Anterior cingulate cortex (tissue), 58 donors: ENCODE results near the gene ETNK2.

Source experiments
- DNase-seq, 58 donors: peaks; one replicate each; lab custom pipeline; 2025; lab: John Stamatoyannopoulos, UW

ETNK2 gene

DNA sequence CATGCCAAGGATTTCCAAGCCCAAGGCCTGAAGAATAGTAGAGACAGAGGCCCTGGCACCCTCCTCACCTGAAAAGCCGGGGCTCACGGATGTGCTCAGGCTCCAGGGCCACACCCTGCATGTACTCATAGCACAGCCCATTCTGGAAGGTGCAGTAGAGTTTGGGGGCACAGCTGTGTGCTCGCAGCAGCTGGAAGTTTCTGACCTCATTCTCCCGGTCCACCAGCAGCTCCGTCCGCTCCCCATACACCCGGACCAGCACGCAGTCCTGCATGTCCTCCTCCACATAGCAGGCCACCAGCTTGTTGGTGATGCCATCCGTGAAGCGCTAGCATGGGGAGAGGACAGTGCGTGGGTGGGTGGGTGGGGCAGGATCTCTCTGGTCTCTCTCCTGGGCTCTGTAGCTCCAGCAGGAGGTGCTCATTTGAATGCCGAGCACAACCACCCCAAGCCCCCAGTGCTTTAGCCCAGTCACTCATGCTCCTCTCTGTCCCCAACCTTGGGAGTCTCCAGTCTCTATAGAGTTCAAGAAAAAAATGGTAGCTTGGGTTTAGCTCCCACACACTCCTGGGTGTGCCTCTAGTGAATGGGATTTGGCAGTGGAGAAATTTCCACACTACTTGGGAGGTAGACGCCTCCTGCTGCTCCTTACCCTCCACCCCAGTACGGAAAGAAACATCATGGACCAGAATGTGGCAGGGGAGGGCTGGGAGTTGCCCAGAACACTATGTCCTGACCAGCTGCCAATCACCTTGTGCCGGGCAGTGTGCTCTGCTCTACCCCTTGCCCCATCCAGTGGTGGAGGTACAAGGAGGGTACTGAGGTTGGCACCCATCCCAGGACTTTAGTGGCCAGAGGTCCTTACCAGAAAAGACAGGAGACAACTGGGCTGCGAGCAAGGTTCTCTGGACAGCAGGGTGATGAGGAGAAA lies 1.9 kb downstream of the ETNK2 start:
- no peak for DNase-seq

DNA sequence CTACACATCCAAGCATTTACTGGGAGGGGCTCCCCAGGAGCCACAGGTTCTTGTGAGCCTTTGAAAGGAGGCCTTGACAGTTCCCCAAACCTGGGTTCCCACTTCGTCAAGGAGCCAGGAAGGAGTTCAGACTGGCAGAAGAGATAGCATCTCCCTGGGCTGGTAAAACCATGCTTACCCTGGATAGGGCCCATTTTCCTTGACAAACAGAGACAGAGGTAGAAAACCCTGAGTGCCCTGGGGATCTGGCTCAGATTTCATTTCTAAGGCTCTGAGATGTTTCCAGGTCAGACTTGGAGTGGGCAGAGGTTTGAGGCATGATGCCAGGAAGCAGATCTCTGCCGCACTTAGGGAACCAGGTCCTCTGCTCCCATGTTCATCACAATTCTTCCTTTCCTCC lies 2.7 kb downstream of the ETNK2 start:
- no peak for DNase-seq

DNA sequence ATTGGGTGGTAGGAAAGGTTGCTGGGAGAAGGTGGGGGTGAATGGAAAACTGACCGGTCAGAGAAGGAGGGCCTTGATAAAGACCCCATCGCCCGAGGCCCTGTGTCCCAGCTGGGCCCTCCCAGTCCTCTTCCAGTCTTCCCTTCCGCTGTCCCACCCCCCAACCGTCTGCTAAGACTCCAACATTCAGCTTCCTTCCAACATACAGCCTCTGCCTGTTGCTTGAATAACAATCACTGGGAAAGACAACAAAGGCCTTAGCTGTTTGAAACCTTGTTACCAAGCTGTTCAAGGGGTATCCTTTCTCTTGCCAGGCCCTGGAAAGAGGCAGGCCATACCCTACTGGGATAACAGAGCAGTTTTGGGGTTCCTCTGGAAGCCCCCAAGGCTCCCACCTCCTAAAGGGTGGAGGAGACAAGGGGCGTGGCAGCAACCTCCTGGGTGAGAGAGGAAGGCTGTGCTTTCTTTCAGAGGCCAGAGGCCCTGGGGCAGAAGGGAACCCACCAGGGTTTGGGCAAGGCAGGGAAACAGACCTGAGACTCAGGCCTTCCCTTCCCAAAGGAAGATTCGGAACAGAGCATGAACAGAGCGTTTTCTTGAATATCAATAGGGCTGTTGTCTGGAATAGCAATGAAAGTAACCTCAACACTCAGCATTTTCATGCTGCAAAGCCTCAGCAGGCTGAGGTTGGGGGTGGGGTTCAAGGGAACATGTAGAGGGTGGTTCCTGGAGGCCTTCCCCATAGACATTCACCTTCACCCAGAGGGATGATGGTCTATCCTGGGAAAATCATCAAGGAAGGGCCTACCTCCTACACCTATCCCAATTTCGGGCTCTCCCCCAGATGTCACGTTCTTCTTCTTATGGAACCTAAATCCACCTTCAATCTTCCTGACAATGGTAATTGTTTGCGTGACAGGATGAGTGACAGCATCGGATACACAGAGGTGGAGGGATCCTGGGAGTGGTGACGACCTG lies 4.1 kb downstream of the ETNK2 start:
- no peak for DNase-seq

DNA sequence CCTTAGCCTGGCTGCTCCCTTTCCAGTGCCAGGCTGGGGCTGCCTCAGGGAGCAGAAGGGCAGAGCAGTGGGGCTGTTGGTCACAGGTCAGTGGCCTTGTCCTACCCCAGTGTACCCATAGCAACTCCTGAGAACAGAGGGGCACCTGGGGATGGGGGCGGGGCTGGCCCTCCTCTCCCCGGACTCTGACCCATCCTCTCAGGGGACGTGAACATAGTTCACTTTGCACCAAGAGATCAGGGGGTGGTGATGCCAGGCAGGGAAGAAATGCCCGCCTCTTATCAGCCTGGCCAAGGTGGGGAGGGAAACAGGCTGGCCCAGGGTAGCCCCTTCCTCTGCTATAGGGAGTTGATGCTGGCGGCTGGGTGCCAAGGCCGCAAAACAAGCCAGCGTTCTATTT lies 4.9 kb downstream of the ETNK2 start:
- DNase-seq: no peak

DNA sequence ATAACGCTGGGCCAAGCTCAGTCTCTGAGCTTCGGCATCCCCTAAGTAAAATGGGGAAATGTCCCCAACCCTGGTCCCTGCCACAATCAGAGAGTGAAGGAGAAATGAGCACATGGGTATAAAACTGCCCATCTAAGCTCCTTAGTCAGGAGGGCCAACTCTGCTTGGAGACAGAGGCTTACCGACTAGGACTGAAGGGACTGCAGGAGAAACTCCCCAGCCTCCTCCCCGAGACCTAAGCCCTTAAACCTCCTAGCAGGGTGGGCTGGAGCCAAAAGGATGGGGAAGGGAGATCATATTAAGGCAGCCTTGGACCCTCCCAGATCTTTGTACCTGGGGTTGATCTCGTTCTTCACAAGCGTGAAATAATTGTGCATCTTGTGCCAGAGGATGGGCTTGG lies 5.5 kb downstream of the ETNK2 start:
- no peak for DNase-seq

DNA sequence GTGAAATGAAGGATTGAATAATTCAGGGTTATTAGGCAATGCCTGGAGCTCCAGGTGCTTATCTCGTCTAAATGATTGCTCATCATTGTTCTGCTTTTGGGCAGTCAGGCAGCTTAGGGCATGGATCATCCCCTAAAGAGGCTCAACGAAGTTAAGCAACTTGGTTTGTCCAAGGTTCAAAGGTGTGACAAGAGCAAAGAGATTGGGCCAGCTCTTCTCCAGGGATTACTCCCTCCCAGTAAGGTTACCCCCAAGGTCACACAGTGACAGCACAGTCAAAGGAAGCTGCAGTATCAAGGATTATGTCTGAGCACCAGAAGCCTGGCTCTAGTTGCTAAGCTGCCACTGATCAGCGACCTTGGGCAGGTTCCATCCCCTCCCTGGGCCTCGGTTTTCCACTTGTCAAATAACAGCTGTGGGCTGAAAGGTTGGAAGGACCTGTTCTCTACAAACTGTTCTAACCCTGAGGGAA lies 6.8 kb downstream of the ETNK2 start:
- no peak for DNase-seq

DNA sequence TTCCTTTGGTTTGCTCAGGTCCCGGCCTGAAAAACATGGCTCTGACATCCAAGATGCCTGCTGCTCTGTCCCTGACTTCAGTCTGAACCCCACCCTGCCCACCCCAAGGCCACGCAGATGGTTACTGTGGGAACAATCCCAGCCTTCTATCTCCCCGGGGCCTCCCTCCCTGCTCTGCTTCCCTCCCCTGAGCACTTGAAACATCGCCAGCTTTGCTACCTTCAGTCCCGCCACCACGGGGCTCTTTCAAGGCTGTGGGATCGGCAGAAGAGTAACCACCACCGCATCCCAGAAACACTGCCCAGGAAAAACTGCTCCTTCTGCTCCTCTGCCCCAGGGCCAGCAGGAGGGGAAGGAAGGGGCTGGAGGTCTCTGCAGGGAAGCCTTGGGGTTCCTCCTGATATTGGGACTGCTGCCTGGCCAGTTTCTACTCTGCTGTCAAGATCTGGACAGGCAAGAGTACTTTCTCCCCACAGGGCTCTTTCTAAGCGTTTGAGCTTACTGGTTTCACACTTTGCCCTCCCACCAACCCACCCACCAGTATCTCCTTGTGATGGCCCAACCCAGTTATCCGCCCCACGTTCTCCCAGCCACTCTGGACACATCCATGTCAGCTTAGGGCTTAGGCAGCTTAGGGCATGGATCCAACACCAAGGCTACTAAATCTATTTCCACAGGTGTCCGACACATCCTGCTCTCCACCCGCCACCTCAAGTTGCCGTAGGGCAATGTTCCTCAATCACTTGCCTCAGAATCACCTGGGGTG lies 8.4 kb downstream of the ETNK2 start:
- DNase-seq: no peak

DNA sequence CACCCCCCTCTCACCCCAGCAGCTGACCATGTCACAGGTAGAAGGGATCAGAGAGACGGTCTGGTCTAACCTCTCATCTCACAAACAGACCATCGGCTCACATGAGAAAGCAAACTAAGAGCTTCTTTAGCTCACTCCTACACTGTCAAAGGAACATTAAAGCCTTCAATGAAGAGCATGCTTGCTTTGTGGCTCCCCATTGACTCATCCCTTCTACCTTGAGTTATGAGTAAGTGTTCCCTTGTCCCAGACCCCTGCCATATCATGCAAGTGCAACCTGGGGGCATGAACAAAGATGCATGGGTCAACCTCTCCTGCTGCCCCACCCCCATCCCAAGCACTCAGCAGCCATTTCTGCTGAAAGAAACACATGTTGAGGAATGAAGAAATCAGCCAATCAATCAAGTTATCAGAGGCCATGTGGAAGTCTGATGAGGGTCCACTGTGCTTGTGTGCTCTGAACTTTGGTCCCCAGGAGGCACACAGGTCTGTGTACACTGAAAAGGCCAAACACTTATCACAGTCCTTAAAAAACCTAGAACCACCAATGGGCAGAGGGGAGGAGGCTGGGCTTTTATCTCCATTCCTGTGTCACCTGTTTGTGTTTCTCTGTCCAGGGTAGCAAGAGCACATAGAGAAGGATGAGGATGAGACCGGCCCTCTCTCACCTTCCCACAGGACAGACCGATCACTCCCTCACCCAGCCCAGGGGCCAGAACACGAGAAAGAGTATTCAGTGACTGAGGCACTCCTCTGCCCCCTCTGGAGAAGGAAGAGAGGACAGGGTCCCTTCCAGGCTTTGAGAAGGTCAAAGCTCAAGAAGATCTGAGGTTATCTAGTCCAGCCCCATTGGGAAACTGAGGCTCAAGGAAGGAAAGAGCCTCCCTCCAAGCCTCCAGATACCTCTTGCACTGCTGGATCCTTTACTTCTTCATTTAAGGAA lies 9.5 kb downstream of the ETNK2 start:
- DNase-seq: no peak

DNA sequence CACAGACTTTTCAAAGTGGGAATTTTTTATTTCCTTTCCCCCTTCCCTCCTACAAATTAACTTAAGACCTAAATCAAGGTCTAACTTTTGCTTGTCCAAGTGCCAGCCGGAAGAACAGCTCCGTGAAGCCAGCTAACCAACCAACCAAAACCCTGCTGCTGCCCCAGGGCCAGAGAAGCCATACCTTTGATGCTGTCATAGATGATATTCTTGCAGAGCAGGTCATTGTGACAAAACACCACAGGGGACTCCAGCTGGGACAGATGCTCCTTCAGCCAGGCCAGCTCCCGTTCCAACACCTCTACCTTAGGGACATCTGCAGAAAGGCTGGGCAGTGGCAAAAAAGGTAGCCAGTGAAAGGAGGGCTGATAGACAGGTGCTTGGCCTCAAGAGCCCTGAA lies 10.7 kb downstream of the ETNK2 start:
- no peak for DNase-seq

DNA sequence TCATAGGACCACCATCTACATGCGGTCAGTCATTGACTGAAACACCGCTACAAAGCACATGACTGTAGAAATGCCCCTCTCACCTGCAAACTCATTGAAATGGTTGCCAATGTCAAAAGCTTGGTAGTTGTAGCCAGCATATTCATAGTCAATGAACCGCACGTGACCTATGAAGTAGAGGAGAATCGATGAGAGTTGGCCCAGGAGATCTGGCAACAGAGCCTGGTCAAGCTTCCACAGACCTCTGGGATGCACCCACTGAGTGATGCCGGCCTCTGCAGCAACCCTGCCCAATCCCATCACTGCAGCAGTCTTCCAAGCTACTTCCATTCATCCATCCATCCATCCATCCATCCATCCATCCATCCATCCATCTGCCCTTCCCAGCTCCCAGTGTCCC lies 11.9 kb downstream of the ETNK2 start:
- DNase-seq: no peak

DNA sequence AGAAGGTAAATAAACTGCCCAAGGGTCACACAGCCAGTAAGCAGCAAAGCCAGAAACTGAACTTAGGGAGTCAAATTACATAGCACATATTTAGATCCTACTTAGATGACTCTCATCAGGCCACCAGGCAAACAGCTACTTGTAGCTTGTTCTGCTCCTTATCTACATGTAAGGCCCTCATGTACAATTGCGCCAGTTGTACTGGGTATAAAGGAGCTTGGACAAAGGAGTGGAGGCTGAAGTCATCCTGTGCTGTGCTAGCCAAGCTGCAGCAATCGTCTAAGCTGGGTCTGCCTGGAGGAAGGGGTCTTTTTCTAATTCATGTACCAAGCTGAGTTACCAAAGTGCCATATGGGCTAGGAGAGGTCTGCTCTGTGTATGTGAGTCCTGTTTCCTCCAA lies 12.8 kb downstream of the ETNK2 start:
- DNase-seq: no peak

DNA sequence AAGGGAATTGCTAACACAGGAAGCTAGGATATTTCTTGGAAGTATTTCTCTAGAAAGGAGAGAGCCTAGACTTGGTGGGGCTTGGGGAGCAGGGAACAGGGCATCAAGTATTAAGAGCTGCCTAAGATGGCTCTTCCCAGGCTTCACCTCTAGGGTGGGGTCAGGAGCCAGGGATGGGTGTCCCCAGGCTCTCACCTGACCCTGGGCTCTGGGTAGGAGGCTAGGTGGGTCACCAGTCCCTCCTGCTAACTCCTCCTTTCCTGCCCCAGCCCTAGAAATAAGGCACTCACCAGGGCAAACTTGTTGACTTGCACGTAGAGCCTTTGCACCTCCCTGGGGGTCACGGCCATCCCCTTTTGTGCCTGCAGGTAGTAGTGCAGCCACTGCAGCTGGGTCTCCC lies 15.0 kb downstream of the ETNK2 start:
- DNase-seq: no peak

DNA sequence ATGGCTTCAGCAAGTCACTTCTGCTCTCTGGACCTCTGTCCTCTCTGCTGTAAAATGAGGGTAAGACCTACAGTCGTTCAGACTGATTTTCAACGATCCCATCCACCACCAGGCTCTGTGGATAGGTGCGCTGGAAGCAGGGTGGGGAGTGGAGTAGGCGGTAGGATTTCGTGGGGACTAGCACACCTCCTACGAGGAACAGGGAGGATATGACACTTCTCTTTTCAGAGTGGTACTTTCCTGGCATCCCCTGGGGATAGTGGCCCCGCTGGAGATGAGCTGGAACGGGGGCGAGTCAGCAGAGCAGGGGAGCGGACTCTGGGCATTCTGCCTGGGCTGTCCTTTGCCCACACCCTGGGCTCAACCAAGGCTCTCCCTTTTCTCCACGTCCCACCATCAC lies 17.7 kb downstream of the ETNK2 start:
- no peak for DNase-seq

DNA sequence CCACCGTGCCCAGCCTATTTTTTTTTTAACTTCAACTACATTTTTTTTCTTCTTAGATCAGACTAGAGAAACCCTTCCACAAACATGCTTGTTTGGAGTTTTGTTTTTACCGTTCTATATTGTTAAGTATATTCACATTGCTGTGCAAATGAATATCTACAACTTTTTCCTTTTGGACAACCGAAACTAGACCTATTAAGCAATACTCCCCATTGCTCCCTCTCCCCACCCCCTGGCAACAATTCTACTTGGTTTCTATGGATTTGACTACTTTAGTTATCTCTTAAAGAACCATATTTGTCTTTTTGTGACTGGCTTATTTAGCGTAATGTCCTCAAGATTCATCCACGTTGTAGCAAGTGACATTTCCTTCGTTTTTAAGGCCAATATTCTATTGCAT lies 19.1 kb downstream of the ETNK2 start:
- DNase-seq: no peak

DNA sequence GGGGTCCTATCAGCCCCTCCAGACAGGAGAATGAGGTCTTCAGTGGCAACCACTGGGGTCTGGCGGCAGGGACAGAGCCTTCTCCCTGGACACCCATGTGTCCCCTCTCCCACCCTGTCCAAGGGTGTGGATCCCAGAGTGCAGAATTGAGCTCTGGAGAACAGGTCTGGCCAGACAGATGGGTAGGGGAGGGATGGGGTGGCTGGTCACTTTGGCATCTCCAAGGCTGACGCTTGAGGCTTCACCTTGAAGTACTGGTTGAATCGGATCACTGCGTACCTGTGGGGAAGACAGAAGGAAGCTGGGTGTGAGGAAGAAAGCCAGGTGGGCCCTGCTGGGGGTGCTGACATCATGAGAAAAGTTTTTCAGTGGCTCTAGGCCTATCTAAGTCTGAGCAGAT lies 19.9 kb downstream of the ETNK2 start:
- no peak for DNase-seq

DNA sequence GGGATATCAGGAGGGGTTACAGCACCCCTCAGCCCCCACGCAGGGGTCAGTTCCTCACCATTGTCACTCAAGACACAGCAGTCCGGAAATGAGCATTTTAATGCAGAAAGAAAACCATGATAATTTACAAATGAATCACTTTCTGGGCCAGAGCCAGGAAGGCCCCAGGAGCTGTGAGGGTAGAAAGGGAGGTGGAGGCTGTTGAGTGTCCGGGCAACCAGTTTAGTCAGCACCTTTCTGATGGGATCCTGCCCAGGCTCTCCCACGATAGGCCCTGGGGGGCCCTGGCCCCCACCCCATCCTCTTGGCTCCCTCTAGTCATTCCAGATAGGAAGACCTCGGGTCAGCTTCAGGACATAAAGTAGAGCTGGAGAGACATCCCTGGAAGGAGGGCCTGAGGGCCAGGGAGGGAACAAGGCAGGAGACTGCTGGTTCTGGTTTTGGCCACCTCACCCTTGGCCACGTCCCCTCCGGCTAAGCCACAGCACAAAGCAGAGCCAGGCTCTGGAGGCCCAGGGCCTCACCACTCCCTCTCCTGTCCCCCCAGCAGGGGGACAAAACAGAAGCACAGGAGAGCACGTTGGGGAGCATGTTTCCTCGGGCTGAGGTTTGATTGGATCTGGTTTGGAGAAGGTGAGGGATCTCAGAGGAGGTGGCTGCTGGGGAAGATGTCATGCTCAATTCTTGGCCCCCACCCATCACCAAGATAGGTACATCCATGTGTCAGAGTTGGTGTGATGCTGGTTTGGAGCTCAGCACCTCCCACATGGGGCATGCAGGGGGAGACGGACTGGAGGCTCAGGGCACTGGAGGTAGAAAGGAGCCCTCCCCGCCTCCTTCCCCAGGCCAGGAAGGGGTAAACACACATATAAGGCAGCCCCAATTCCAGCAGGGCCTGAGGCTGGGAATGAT lies 20.6 kb downstream of the ETNK2 start:
- peak in 1 of 58 donors; percentile 6 for DNase-seq

DNA sequence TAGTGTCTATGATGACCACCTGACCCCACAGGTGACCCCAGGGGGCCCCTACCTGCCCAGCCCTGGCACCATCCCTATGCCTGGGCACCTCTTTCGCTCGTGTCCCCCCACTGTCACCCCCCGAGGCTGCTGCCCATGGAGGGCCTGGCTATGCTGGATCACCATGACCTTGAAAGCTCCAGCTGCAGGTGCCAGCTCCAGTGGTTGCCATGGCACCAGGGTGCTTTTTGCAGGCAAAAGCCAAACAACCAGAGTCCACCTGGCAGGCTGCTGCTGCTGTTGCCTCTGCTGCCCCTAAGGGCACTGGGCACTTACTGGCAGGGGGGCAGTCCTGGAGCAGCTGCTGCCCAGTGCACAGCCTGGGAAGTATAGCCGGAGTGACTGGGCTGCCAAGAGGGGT lies 21.7 kb downstream of the ETNK2 start:
- DNase-seq: peak in 1 of 58 donors; percentile 21
